KMS-11 (cell line): Measurements from ENCODE around the gene KCTD1.

Experiments used
- H2AFZ ChIP-seq: fragments of 200-600 bp; sonication (generic); 2 replicates; pipeline ENCODE4 v1.6.1; 2016; ENCODE audit warnings: antibody characterized with exemption, mixed run types, low read depth
- H3K27ac ChIP-seq: fragments of 200-600 bp; sonication (generic); 2 replicates; pipeline ENCODE4 v1.6.1; 2016; ENCODE audit warnings: mild to moderate bottlenecking, mixed run types
- H3K27me3 ChIP-seq: fragments of 200-600 bp; sonication (generic); 2 replicates; pipeline ENCODE4 v1.6.1; 2017; ENCODE audit warnings: mild to moderate bottlenecking, low read depth, mixed run types, moderate library complexity; ENCODE audit not compliant: insufficient read depth
- H3K36me3 ChIP-seq: fragments of 200-600 bp; sonication (generic); 2 replicates; pipeline ENCODE4 v1.6.1; 2017; ENCODE audit warnings: mild to moderate bottlenecking, mixed run types; ENCODE audit not compliant: insufficient read depth
- H3K4me1 ChIP-seq: fragments of 200-600 bp; sonication (generic); 2 replicates; pipeline ENCODE4 v1.6.1; 2016; ENCODE audit warnings: mild to moderate bottlenecking, low read depth, mixed run types; ENCODE audit not compliant: poor library complexity, severe bottlenecking
- H3K4me2 ChIP-seq: fragments of 200-600 bp; sonication (generic); 2 replicates; pipeline ENCODE4 v1.7.0; 2016; ENCODE audit warnings: mild to moderate bottlenecking, mixed run types
- H3K4me3 ChIP-seq: fragments of 200-600 bp; sonication (generic); IDR thresholded peaks from 2 replicates; pipeline ENCODE4 v1.6.1; 2017; ENCODE audit warnings: low read depth, low read length, mixed read lengths; ENCODE audit not compliant: insufficient read depth
- H3K79me2 ChIP-seq: fragments of 200-600 bp; sonication (generic); 2 replicates; pipeline ENCODE4 v1.6.1; 2016; ENCODE audit warnings: low read depth, mixed run types; ENCODE audit not compliant: insufficient read depth
- H3K9ac ChIP-seq: fragments of 200-600 bp; sonication (generic); 2 replicates; pipeline ENCODE4 v1.6.1; 2016; ENCODE audit warnings: mild to moderate bottlenecking, mixed run types
- H4K20me1 ChIP-seq: fragments of 200-600 bp; sonication (generic); 2 replicates; pipeline ENCODE4 v1.6.1; 2016; ENCODE audit warnings: mild to moderate bottlenecking, mixed run types; ENCODE audit not compliant: insufficient read depth
- CTCF ChIP-seq: fragments of 200-600 bp; sonication (generic); conservative IDR thresholded peaks from 2 replicates; pipeline ENCODE4 v1.6.1; 2017; ENCODE audit warnings: low read depth, mild to moderate bottlenecking, antibody characterized with exemption, low read length, moderate library complexity, mixed read lengths

The KCTD1 gene

GRCh38 chr18:26495287-26495686 lies 53.1 kb downstream of the KCTD1 start:
- no peak overlapping the region for H3K4me3 ChIP-seq
- no peak overlapping the region for H3K9ac ChIP-seq
- no peaks in the 10 kb centered on the region for H3K4me1 ChIP-seq
- H3K79me2 ChIP-seq: no peaks in the 10 kb centered on the region
- H3K27ac ChIP-seq: no peak overlapping the region
- no peaks in the 10 kb centered on the region for H3K27me3 ChIP-seq
- no peak overlapping the region for H3K4me2 ChIP-seq
- TF ChIP-seq CTCF: no peak
- no peaks in the 10 kb centered on the region for H3K36me3 ChIP-seq
- no peaks in the 10 kb centered on the region for H4K20me1 ChIP-seq
- no peak overlapping the region for H2AFZ ChIP-seq

- no peak for TF ChIP-seq CTCF
- Histone ChIP-seq H3K4me2 (no peak overlapping the region), H3K4me3 (no peak overlapping the region), H3K9ac (no peak overlapping the region), H2AFZ (no peak overlapping the region), H3K27me3 (no peaks in the 10 kb centered on the region), H3K4me1 (no peaks in the 10 kb centered on the region), H3K79me2 (no peaks in the 10 kb centered on the region), H3K27ac (no peak overlapping the region), H3K36me3 (no peaks in the 10 kb centered on the region), H4K20me1 (no peaks in the 10 kb centered on the region)
These were observed 55.3 kb downstream of the KCTD1 start for GRCh38 chr18:26493021-26493420.

GRCh38 chr18:26491194-26491816 lies 57.0 kb downstream of the KCTD1 start:
- Histone ChIP-seq H3K9ac (no peak overlapping the region), H3K36me3 (no peaks in the 10 kb centered on the region), H3K27ac (no peak overlapping the region), H3K4me1 (peaks cover 10% of the 10 kb centered on the region), H2AFZ (no peak overlapping the region), H3K4me3 (no peak overlapping the region), H3K27me3 (no peaks in the 10 kb centered on the region), H3K4me2 (no peak overlapping the region), H3K79me2 (no peaks in the 10 kb centered on the region), H4K20me1 (no peaks in the 10 kb centered on the region)
- no peak for TF ChIP-seq CTCF

- Histone ChIP-seq H4K20me1 (no peaks in the 10 kb centered on the region), H3K79me2 (no peaks in the 10 kb centered on the region), H2AFZ (no peak overlapping the region), H3K27ac (no peak overlapping the region), H3K36me3 (no peaks in the 10 kb centered on the region), H3K4me2 (no peak overlapping the region), H3K4me1 (peaks cover 10% of the 10 kb centered on the region), H3K9ac (no peak overlapping the region), H3K4me3 (no peak overlapping the region), H3K27me3 (no peaks in the 10 kb centered on the region)
- no peak for TF ChIP-seq CTCF
These were observed 58.5 kb downstream of the KCTD1 start for GRCh38 chr18:26489881-26490280.
